ENCODE data around the gene MOCS1. TPM values are rescaled to one million over a fixed set of nuclear protein-coding genes. Genes with fewer than 3 reads are reported as not detected.

The MOCS1 gene
- total and polyA plus RNA-seq, 9 of the 15 experiments (the other 6 are each of a cell fraction or from before 2014, with no cell fraction given) = 0.69 to 12.7 (median 8.7) TPM

GRCh38 chr6:39859025-39859424 is 75.2 kb downstream of the MOCS1 start:
- in situ Hi-C loops (cut with MboI) = no loop called here
- WGBS (ENCODE audit: insufficient coverage, low coverage, missing lambda C conversion rate) = 3% methylated on average over 2 of the region's 2 CpGs

DNA sequence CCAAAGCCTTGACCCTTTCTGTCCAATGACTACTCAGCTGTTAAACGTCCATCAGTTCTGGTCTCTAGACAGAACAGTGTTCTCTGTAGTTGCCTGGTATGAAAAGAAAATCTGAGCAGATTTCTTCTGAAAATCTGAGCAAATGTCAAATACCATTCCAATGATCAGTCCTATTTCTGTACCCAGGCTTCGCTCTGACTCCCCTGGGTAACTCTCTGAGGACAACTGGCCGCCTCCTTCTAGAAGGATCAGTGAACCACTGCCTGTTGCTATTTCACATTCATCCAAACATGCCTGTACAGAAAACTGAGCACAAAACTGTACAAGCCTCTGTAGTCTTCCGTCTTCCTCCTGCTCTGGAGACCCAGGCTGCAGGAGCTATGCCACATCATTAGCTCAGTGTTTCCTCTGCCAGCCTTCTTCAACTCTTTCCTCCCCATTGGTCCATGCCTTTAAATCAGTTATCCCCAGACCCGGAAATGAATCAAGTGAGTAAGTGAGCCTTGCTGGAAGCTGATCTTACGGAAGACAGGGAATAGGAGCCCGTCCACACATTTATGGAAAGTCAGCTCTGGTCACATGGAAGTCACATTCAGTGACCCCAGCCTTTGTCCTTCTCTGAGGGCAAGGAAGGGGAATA is 78.8 kb downstream of the MOCS1 start:
- DNase-seq (ENCODE audit: extremely low read depth in 1 of 4, low spot score in 3 of 4) (no peak), ATAC-seq (no peak), FAIRE-seq (no peak)
- intact Hi-C loops (cut with micrococcal nuclease) = no loop called here
- POLR2A ChIA-PET = interaction anchor here (1.5 kb wide), 1 partner anchor 11 kb away, joined by 3 read pairs; no protein-coding TSS in a partner anchor
- no peak overlapping the region for H3K4me2 ChIP-seq (ENCODE audit: insufficient read depth, low read length)
- no peaks in the 10 kb centered on the region for H3K4me1 ChIP-seq (replicated peaks in 1 of 2; ENCODE audit: control insufficient read depth in 2 of 2, insufficient read depth in 2 of 2, low read length in 2 of 2)
- 2% methylated on average over 7 of the region's 7 CpGs for WGBS (ENCODE audit: insufficient coverage, low coverage, missing lambda C conversion rate)
- in situ Hi-C loops (cut with MboI) = no loop called here
- H4K20me1 ChIP-seq (replicated peaks; ENCODE audit: control insufficient read depth, insufficient read depth, low read length) = peaks cover 6% of the 10 kb centered on the region; the same call in 1 of the 2 replicates
- no peak overlapping the region for H3K27ac ChIP-seq (ENCODE audit: extremely low read depth, low read depth, low read length)
- peaks cover 2 to 17% of the 10 kb centered on the region in 2 experiments; a peak in 2 of 5 replicates for H3K27me3 ChIP-seq (ENCODE audit: control insufficient read depth in 2 of 2, insufficient read depth in 2 of 2, low read length in 2 of 2)
- H3K9ac ChIP-seq (ENCODE audit: insufficient read depth in 1 of 2, low read depth in 2 of 2, low read length in 2 of 2) = no peak overlapping the region
- no TSS peak for BruUV-seq (replicated peaks)
- no peaks in the 10 kb centered on the region for H3K79me2 ChIP-seq (ENCODE audit: control insufficient read depth, insufficient read depth, low read length)
- no peaks in the 10 kb centered on the region for H3K9me1 ChIP-seq (ENCODE audit: control insufficient read depth, insufficient read depth, low read length)
- CTCF ChIA-PET (ENCODE audit: low intra/inter-chr PET ratio) = no interaction called here
- no peaks in the 10 kb centered on the region for H3K36me3 ChIP-seq (ENCODE audit: control insufficient read depth, insufficient read depth, low read length)
- H3K9me3 ChIP-seq (replicated peaks; ENCODE audit: control insufficient read depth, insufficient read depth, low read depth, low read length) = no peaks in the 10 kb centered on the region
- no peak overlapping the region for H2AFZ ChIP-seq (ENCODE audit: low read depth, low read length)
- H3K4me3 ChIP-seq = no peak overlapping the region
- TF ChIP-seq KAT8 (IDR thresholded peaks at IDR 0.05; ENCODE audit: low read depth) (no peak), BRD9 (IDR thresholded peaks at IDR 0.05; ENCODE audit: low read depth, partially characterized antibody) (no peak), SIN3B (IDR thresholded peaks at IDR 0.05; ENCODE audit: low read depth) (no peak), CBX8 (IDR thresholded peaks at IDR 0.05; ENCODE audit: borderline replicate concordance, extremely low read depth, low read depth, low read length, poor library complexity, severe bottlenecking) (no peak), PHF8 (IDR thresholded peaks at IDR 0.05; ENCODE audit: borderline replicate concordance, low read length) (no peak), ZNF253 (CRISPR knock-in tag; conservative IDR thresholded peaks at IDR 0.05) (no peak), CHD2 (IDR thresholded peaks at IDR 0.05; ENCODE audit: low read depth, low read length) (no peak), RNF2 (IDR thresholded peaks at IDR 0.05) (no peak), SMAD1 (IDR thresholded peaks at IDR 0.05; ENCODE audit: low read depth, low read length, partially characterized antibody) (no peak), ZSCAN32 (CRISPR knock-in tag; IDR thresholded peaks at IDR 0.05) (no peak), PRDM10 (IDR thresholded peaks at IDR 0.05; ENCODE audit: partially characterized antibody) (no peak), ZZZ3 (IDR thresholded peaks at IDR 0.05) (no peak)

More at GRCh38 chr6:39859025-39859424, 75.2 kb downstream of the MOCS1 start:
- Histone ChIP-seq H3K9me3 (replicated peaks; ENCODE audit: control insufficient read depth, insufficient read depth, low read depth, low read length) (no peaks in the 10 kb centered on the region), H3K4me2 (ENCODE audit: insufficient read depth, low read length) (no peak overlapping the region), H3K9me1 (ENCODE audit: control insufficient read depth, insufficient read depth, low read length) (no peaks in the 10 kb centered on the region), H4K20me1 (replicated peaks; ENCODE audit: control insufficient read depth, insufficient read depth, low read length) (no peaks in the 10 kb centered on the region), H2AFZ (ENCODE audit: low read depth, low read length) (no peak overlapping the region), H3K27ac (ENCODE audit: extremely low read depth, low read depth, low read length) (no peak overlapping the region), H3K27me3 (ENCODE audit: control insufficient read depth in 2 of 2, insufficient read depth in 2 of 2, low read length in 2 of 2) (peaks cover under 1 to 8% of the 10 kb centered on the region in 2 experiments; a peak in 3 of 5 replicates), H3K36me3 (ENCODE audit: control insufficient read depth, insufficient read depth, low read length) (no peaks in the 10 kb centered on the region), H3K79me2 (ENCODE audit: control insufficient read depth, insufficient read depth, low read length) (no peaks in the 10 kb centered on the region), H3K4me3 (no peak overlapping the region), H3K4me1 (replicated peaks in 1 of 2; ENCODE audit: control insufficient read depth in 2 of 2, insufficient read depth in 2 of 2, low read length in 2 of 2) (no peaks in the 10 kb centered on the region), H3K9ac (ENCODE audit: insufficient read depth in 1 of 2, low read depth in 2 of 2, low read length in 2 of 2) (no peak overlapping the region)
- POLR2A ChIA-PET = no interaction called here
- DNase-seq (ENCODE audit: extremely low read depth in 1 of 4, low spot score in 3 of 4) (no peak), FAIRE-seq (no peak), ATAC-seq (no peak)
- intact Hi-C loops (cut with micrococcal nuclease) = no loop called here
- CTCF ChIA-PET (ENCODE audit: low intra/inter-chr PET ratio) = no interaction called here
- no peak for TF ChIP-seq ZEB2 (IDR thresholded peaks at IDR 0.05)
- TF ChIP-seq MXI1 (IDR thresholded peaks at IDR 0.05; ENCODE audit: low read depth, low read length) = no peak
- TF ChIP-seq NFIX (CRISPR knock-in tag; IDR thresholded peaks at IDR 0.05; ENCODE audit: low read depth) = no peak
- no TSS peak for BruUV-seq (replicated peaks)
